GM12878 (cell line): Measurements from ENCODE around the gene NEK1.

Experiments
- ATF7 ChIP-seq: fragments of 450-650 bp; IDR thresholded peaks from 2 replicates; pipeline ENCODE4 v1.6.1; 2016; ENCODE audit warnings: low read depth, mild to moderate bottlenecking
- BCL11A ChIP-seq: IDR thresholded peaks from 2 replicates; pipeline ENCODE4 v1.6.1; 2011; ENCODE audit warnings: low read depth, low read length
- CTCF ChIP-seq, 3 experiments: IDR thresholded peaks in 2 of 3; conservative IDR thresholded peaks in 1 of 3; 2 replicates each; pipeline ENCODE4 v1.5.1; 2011; ENCODE audit warnings: low read depth in 3 of 3, low read length in 3 of 3, mild to moderate bottlenecking in 3 of 3, control low read depth in 2 of 3, moderate library complexity in 2 of 3, inconsistent platforms in 1 of 3, mixed read lengths in 1 of 3; ENCODE audit not compliant: control insufficient read depth in 2 of 3, insufficient read depth in 1 of 3; ENCODE audit errors: extremely low read depth in 1 of 3
- MTA3 ChIP-seq: IDR thresholded peaks from 2 replicates; pipeline ENCODE4 v1.6.1; 2012; ENCODE audit warnings: low read length, inconsistent platforms, borderline replicate concordance
- SP1 ChIP-seq: IDR thresholded peaks from one replicate; pipeline ENCODE4 v1.6.1; 2011; ENCODE audit warnings: low read depth, low read length
- TCF3 ChIP-seq: IDR thresholded peaks from 2 replicates; pipeline ENCODE4 v1.6.1; 2012; ENCODE audit warnings: low read depth, mild to moderate bottlenecking, low read length, borderline replicate concordance; ENCODE audit not compliant: insufficient read depth
- YY1 ChIP-seq: IDR thresholded peaks from 2 replicates; pipeline ENCODE4 v1.6.1; 2011; ENCODE audit warnings: low read depth, mild to moderate bottlenecking, low read length
- TF ChIP-seq, protein P1 (sequence below): fragments of 150-350 bp; IDR thresholded peaks from 2 replicates; pipeline ENCODE4 v1.6.1; 2016; ENCODE audit warnings: low read depth, low read length
- TF ChIP-seq, protein P2 (sequence below): IDR thresholded peaks from 2 replicates; pipeline ENCODE4 v1.6.1; 2012; ENCODE audit warnings: mild to moderate bottlenecking, low read depth, low read length

DNA sequence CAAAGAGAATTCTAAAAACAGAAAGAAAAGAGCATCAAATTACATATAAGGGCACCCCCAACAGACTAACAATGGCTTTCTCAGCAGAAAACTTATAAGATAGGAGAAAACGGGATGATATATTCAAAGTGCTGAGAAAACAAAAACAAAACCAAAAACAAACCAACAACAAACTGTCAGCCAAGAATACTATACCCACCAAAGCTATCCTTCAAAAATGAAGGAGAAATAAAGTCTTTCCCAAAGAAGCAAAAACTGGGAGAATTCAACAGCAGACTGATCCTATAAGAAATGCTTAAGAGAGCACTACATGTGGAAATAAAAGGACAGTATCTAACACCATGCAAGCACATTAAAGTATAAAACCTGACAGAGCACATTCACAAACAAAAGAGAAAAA lies 168.6 kb downstream of the NEK1 start:
- TF ChIP-seq, protein P1, sequence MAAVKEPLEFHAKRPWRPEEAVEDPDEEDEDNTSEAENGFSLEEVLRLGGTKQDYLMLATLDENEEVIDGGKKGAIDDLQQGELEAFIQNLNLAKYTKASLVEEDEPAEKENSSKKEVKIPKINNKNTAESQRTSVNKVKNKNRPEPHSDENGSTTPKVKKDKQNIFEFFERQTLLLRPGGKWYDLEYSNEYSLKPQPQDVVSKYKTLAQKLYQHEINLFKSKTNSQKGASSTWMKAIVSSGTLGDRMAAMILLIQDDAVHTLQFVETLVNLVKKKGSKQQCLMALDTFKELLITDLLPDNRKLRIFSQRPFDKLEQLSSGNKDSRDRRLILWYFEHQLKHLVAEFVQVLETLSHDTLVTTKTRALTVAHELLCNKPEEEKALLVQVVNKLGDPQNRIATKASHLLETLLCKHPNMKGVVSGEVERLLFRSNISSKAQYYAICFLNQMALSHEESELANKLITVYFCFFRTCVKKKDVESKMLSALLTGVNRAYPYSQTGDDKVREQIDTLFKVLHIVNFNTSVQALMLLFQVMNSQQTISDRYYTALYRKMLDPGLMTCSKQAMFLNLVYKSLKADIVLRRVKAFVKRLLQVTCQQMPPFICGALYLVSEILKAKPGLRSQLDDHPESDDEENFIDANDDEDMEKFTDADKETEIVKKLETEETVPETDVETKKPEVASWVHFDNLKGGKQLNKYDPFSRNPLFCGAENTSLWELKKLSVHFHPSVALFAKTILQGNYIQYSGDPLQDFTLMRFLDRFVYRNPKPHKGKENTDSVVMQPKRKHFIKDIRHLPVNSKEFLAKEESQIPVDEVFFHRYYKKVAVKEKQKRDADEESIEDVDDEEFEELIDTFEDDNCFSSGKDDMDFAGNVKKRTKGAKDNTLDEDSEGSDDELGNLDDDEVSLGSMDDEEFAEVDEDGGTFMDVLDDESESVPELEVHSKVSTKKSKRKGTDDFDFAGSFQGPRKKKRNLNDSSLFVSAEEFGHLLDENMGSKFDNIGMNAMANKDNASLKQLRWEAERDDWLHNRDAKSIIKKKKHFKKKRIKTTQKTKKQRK, result no peak
- TF ChIP-seq TCF3 (no peak), CTCF (IDR thresholded peaks at IDR 0.05 in 2 of 3, conservative IDR thresholded peaks at IDR 0.05 in 1 of 3; ENCODE audit: control insufficient read depth in 2 of 3, extremely low read depth in 1 of 3, insufficient read depth in 1 of 3, low read depth in 3 of 3, low read length in 3 of 3) (no peak), ATF7 (no peak), YY1 (no peak), MTA3 (no peak), SP1 (no peak), BCL11A (no peak)
- TF ChIP-seq, protein P2, sequence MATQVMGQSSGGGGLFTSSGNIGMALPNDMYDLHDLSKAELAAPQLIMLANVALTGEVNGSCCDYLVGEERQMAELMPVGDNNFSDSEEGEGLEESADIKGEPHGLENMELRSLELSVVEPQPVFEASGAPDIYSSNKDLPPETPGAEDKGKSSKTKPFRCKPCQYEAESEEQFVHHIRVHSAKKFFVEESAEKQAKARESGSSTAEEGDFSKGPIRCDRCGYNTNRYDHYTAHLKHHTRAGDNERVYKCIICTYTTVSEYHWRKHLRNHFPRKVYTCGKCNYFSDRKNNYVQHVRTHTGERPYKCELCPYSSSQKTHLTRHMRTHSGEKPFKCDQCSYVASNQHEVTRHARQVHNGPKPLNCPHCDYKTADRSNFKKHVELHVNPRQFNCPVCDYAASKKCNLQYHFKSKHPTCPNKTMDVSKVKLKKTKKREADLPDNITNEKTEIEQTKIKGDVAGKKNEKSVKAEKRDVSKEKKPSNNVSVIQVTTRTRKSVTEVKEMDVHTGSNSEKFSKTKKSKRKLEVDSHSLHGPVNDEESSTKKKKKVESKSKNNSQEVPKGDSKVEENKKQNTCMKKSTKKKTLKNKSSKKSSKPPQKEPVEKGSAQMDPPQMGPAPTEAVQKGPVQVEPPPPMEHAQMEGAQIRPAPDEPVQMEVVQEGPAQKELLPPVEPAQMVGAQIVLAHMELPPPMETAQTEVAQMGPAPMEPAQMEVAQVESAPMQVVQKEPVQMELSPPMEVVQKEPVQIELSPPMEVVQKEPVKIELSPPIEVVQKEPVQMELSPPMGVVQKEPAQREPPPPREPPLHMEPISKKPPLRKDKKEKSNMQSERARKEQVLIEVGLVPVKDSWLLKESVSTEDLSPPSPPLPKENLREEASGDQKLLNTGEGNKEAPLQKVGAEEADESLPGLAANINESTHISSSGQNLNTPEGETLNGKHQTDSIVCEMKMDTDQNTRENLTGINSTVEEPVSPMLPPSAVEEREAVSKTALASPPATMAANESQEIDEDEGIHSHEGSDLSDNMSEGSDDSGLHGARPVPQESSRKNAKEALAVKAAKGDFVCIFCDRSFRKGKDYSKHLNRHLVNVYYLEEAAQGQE, result no peak
